Hepatocyte (in vitro differentiated cells): Measurements from ENCODE around the gene NARS2.

Source experiments
- EZH2 ChIP-seq: fragments of 200-600 bp; sonication (generic); IDR thresholded peaks from 2 replicates; pipeline ENCODE4 v1.6.1; 2016; ENCODE audit warnings: antibody characterized with exemption, mild to moderate bottlenecking, borderline replicate concordance
- EZH2phosphoT487 ChIP-seq: fragments of 200-600 bp; sonication (generic); IDR thresholded peaks from one replicate; pipeline ENCODE4 v1.6.1; 2018; ENCODE audit warnings: antibody characterized with exemption, mild to moderate bottlenecking, low read depth, moderate library complexity; ENCODE audit not compliant: unreplicated experiment, severe bottlenecking
- TF ChIP-seq, protein P1 (sequence below): fragments of 200-600 bp; sonication (generic); IDR thresholded peaks from 2 replicates; pipeline ENCODE4 v1.5.1; 2016; ENCODE audit warnings: antibody characterized with exemption, mild to moderate bottlenecking; ENCODE audit not compliant: poor library complexity

DNA sequence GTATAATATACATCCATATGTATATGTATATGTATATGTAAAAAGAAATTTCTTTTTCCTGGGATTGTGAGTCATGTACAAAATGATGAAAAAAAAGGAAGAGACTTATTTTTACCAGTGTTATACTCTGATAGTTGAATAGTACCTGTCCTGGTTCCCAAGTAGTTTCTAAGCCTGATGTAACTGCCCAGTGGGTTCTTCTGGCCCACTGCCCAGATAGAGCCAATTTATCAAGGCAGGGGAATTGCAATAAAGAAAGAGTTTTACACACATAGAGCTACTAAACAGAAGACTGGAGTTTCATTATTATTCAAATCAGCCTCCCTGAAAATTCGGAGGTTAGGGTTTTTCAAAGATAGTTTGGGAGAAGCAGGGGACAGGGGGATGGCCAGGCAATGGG lies 29.1 kb upstream of the NARS2 start:
- TF ChIP-seq EZH2 (no peak), EZH2phosphoT487 (no peak)
- TF ChIP-seq, protein P1, sequence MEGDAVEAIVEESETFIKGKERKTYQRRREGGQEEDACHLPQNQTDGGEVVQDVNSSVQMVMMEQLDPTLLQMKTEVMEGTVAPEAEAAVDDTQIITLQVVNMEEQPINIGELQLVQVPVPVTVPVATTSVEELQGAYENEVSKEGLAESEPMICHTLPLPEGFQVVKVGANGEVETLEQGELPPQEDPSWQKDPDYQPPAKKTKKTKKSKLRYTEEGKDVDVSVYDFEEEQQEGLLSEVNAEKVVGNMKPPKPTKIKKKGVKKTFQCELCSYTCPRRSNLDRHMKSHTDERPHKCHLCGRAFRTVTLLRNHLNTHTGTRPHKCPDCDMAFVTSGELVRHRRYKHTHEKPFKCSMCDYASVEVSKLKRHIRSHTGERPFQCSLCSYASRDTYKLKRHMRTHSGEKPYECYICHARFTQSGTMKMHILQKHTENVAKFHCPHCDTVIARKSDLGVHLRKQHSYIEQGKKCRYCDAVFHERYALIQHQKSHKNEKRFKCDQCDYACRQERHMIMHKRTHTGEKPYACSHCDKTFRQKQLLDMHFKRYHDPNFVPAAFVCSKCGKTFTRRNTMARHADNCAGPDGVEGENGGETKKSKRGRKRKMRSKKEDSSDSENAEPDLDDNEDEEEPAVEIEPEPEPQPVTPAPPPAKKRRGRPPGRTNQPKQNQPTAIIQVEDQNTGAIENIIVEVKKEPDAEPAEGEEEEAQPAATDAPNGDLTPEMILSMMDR: no peak
